Measurements from ENCODE around the gene CRACDL.

The CRACDL gene

GRCh38 chr2:98854682-98855081 lies 81.3 kb downstream of the CRACDL start:
- DNase-seq (ENCODE audit: low read depth in 2 of 2): no peak

GRCh38 chr2:98852932-98853331 lies 83.1 kb downstream of the CRACDL start:
- DNase-seq (ENCODE audit: low read depth in 2 of 2): no peak

DNA sequence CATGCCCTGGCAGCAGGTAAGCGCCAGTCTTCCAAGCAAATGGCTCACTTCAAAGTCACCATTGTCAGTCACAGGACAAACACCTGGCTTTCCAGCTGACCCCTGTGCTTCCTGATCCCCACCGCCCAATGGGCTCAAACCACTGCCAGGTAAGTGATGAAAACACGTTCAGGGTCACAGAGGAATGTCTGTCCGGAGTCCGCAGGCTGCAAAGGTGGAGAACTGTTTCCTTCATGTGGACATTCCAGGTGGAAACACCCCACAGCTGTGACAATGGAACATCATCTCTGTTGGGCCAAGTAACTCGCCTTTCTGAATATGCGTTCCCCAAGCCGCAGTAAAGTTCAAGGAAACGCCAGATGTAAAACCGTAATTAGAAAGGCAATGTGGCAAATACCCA lies 86.0 kb downstream of the CRACDL start:
- no peak for DNase-seq (ENCODE audit: low read depth in 2 of 2)

DNA sequence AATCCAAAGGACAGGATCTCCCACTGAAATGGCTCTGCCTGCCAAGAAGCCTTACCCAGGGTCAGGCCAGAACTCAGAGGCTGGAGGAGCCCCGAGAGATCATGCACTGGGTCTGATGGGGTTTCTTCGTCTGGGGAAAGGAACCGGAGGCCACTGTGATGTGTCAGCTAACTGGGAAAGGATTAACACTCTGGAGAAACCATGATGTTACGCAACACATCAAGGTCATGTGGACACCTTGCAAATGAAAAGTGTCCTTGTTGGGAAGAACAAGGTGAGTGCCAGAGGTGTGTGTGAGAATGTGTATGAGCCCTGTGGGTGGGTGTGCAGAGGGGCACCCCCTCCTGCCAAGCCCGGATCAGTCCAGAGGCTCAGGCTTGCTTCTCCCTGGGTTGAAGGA lies 86.9 kb downstream of the CRACDL start:
- DNase-seq (ENCODE audit: low read depth in 2 of 2): no peak

DNA sequence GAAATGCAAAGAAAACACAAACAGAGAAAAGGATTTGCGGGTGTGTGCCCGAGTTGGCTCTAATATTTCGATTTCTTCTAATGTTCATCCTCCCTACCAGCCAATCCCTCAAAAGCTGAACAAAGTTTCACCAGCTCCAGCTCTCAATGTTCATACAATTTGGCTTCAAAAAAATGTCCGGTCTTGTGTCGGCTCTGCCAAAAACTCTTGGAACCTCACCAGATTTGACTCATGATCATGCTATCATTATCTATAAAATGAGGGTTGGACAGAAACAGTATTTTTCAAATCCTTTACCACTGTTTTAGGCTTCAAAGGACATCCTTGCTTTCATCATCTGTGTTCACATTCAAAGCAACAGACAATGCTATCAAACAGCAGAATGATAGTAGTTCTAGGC lies 88.2 kb downstream of the CRACDL start:
- no peak for DNase-seq (ENCODE audit: low read depth in 2 of 2)

DNA sequence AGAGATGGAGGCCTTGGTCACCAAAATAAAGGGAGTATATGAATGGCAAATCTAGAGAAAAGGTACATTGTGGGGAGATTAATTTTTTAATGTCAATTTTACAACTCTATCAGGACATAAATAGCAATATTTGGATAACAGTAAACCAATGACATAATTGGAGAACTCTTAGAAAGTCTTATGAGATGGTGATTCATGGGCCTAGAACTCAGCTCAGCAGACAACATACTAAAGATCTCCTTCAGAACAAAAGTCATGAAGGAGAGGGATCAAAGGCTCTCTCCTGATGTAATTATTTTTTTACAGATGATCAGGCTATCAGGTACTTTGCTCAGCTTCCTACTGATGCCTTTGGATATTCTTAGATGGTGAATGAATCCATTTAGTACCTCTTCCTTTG lies 90.0 kb downstream of the CRACDL start:
- no peak for DNase-seq (ENCODE audit: low read depth in 2 of 2)

- no peak for DNase-seq (ENCODE audit: low read depth in 2 of 2)
Observed at GRCh38 chr2:98842136-98842535, 93.9 kb downstream of the CRACDL start.

DNA sequence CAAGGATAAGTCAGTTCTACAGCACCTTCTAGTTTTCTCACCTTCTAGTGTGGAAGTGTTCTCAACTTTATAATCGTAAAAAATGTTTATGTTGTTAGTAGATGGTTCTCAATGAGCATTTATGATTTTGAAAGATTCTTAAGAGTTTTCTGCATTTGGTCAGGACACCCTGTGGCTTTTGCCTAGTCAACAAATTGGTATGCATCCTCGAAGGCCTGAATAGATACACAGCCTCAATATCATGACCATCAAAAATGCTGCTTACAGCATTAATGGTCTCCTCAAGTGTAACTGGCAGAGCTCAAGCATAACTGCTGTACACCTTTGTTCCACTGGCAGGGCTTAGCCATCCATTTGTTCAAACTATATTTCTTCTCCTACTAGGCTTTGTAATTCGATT lies 96.7 kb downstream of the CRACDL start:
- DNase-seq (ENCODE audit: low read depth in 2 of 2): no peak

GRCh38 chr2:98835831-98836385 lies 100.1 kb downstream of the CRACDL start:
- peak in 1 of 2 donors; percentile 33 for DNase-seq (ENCODE audit: low read depth in 2 of 2)

DNA sequence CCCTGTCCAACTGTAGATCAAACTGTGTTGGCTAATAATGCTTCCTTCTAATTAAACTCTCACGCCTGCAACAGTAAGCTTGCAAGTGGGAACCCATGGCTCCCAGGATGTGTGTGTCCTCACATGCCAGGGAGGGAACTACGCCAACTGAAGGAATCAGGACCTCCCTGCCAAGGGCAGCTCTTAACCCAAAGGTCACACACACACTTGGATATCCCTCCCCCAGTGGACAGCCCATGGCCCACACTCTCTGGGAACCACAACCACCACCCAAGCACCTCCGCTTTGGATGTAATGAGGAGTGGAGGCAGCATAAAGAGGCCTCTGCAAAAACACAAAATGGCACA lies 102.1 kb downstream of the CRACDL start:
- no peak for DNase-seq (ENCODE audit: low read depth in 2 of 2)

- no peak for DNase-seq (ENCODE audit: low read depth in 2 of 2)
Observed at GRCh38 chr2:98833172-98833916, 102.7 kb downstream of the CRACDL start.

GRCh38 chr2:98832172-98832571 lies 103.9 kb downstream of the CRACDL start:
- DNase-seq (ENCODE audit: low read depth in 2 of 2): no peak

GRCh38 chr2:98830571-98831145 lies 105.4 kb downstream of the CRACDL start:
- DNase-seq (ENCODE audit: low read depth in 2 of 2): no peak

- no peak for DNase-seq (ENCODE audit: low read depth in 2 of 2)
Observed at GRCh38 chr2:98829581-98830270, 106.3 kb downstream of the CRACDL start.

DNA sequence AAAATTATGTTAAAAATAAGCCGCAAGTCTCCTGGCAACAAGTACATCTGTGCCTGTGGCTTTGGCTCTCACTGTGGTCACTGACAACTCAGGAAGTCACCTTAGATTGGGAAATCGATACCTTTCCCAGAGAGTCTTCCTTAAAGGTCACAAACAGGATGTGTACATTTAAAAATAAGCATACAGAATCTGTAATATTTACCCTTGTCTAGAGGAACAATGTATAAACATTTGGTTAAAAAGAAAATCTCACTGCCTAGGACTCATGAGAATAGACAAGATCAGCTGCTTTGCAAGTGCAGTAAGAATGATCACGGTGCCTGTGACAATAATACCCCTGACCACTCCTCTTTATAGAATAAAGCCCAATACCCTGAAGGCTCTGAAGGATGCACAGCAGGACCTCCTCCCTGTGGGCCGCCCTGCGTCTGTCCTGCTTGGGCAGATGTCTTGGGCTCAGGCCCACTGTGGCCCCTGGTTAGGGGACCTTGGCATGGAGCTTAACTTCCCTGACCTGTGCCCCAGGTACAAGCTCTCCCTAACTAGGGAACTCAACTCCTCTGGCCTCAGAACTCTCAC lies 107.1 kb downstream of the CRACDL start:
- DNase-seq (ENCODE audit: low read depth in 2 of 2): no peak

- no peak for DNase-seq (ENCODE audit: low read depth in 2 of 2)
Observed at GRCh38 chr2:98828369-98828744, 107.7 kb downstream of the CRACDL start.

- no peak for DNase-seq (ENCODE audit: low read depth in 2 of 2)
Observed at GRCh38 chr2:98827625-98828368, 108.2 kb downstream of the CRACDL start.

DNA sequence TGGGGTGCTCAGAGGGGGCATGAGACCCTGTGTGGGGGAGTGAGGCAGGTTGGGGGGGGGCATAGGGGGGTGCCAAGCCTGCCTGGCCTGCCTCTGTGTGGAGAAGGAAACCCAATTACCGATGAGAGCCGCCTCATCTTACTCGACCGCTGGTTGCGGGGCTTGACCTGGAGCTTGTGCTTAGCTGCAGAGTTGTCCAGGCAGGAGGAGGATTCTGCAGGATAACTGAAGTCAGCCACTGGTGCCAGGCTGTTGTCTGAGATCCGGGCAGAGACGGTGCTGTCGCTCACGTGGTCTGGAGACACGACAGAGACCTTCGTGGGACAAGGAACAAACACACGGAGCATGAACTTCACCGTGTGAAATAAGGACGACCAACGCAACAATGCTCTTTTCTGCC lies 109.2 kb downstream of the CRACDL start:
- DNase-seq (ENCODE audit: low read depth in 2 of 2): no peak

DNA sequence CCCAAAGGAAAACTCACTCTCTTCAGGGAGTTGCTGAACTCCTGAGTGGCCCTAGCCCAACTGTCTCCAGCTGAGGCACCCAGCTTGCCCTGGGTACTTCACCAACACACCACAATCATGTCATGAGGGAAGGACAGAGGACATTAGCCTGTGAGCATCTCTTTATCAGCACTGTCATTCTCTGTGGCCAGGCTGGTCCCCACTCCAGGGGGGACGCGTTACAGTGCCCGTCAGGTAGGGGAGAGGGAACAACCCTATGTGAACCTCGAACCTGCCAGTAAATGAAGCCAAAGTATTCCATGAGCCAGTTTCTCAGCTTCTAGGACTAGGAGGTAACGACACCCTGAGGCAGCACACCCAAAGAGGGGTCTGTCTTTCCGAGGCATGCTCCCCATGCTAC lies 110.2 kb downstream of the CRACDL start:
- no peak for DNase-seq (ENCODE audit: low read depth in 2 of 2)

GRCh38 chr2:98825404-98825803 lies 110.6 kb downstream of the CRACDL start:
- DNase-seq (ENCODE audit: low read depth in 2 of 2): no peak

- DNase-seq (ENCODE audit: low read depth in 2 of 2): no peak
Observed at GRCh38 chr2:98825020-98825350, 111.0 kb downstream of the CRACDL start.

Data from activated CD8-positive, alpha-beta memory T cell treated with anti-CD3 and anti-CD28 coated beads for 4 hours (primary cell).